Transverse colon (tissue), 4 donors: Measurements from ENCODE around the gene F11.

Experiments
- CTCF ChIP-seq, 5 experiments: fragments of 200-600 bp in 3 of 5; fragments of 450-650 bp in 2 of 5; sonication (generic) in 3 of 5; IDR thresholded peaks; 1 replicate in 2 of 5; 2 replicates in 3 of 5; pipeline ENCODE4 v1.5.1; 2016 to 2017; ENCODE audit warnings: antibody characterized with exemption in 5 of 5, inconsistent platforms in 3 of 5, mild to moderate bottlenecking in 2 of 5, moderate library complexity in 1 of 5
- EP300 ChIP-seq: sonication (generic); formaldehyde crosslinking; IDR thresholded peaks from one replicate; pipeline ENCODE4 v1.6.1; 2017; ENCODE audit warnings: antibody characterized with exemption, low read depth
- POLR2A ChIP-seq: fragments of 450-650 bp; IDR thresholded peaks from one replicate; pipeline ENCODE4 v1.6.1; 2016; ENCODE audit warnings: antibody characterized with exemption, mild to moderate bottlenecking, moderate library complexity
- POLR2AphosphoS5 ChIP-seq, 3 donors: sonication (generic); formaldehyde crosslinking; IDR thresholded peaks; one replicate each; pipeline ENCODE4 v1.6.1; 2016; ENCODE audit warnings: antibody characterized with exemption in 3 of 3

- TF ChIP-seq POLR2A (no peak), CTCF (IDR thresholded peaks at IDR 0.05) (no peak), POLR2AphosphoS5 (IDR thresholded peaks at IDR 0.05) (no peak), EP300 (no peak)
Observed at GRCh38 chr4:186216465-186217024, 49.4 kb upstream of the F11 start.
